WTC11 (cell line): ENCODE data around the gene KLC4. TPM values are rescaled to one million over a fixed set of nuclear protein-coding genes. Genes with fewer than 3 reads are reported as not detected.

Source experiments
- ATAC-seq: fragments of 200-7000 bp; cut with Tn5 transposase; 2 replicates; pipeline ENCODE4 v1.10.0; 2021; ENCODE audit warnings: mild to moderate bottlenecking, moderate library complexity
- CTCF ChIA-PET: fragments of 300-600 bp; sonication (Branson Sonifier 250); formaldehyde crosslinking; loops from one replicate; lab custom pipeline; 2021; ENCODE audit warnings: antibody characterized with exemption; lab: Charles Lee
- POLR2A ChIA-PET: fragments of 350-600 bp; sonication (Branson Sonifier 250); formaldehyde crosslinking; loops from one replicate; lab custom pipeline; 2021; ENCODE audit warnings: antibody characterized with exemption; lab: Charles Lee
- DNase-seq: peaks from one replicate; pipeline ENCODE4 v3.0.0; 2021; ENCODE audit warnings: low spot score
- H3K27ac Mint-ChIP-seq: 2 replicates; pipeline ENCODE4 v1.8.0; 2021; ENCODE audit warnings: mixed read lengths
- H3K27me3 Mint-ChIP-seq: 2 replicates; pipeline ENCODE4 v1.8.0; 2021; ENCODE audit warnings: low read depth, mild to moderate bottlenecking, moderate library complexity, mixed read lengths
- H3K36me3 Mint-ChIP-seq: 2 replicates; pipeline ENCODE4 v1.8.0; 2021; ENCODE audit warnings: mixed read lengths
- H3K4me1 Mint-ChIP-seq: 2 replicates; pipeline ENCODE4 v1.8.0; 2022; ENCODE audit warnings: mixed read lengths
- H3K4me3 Mint-ChIP-seq: 2 replicates; pipeline ENCODE4 v1.8.0; 2021; ENCODE audit warnings: mild to moderate bottlenecking, moderate library complexity, mixed read lengths
- H3K9me3 Mint-ChIP-seq: 2 replicates; pipeline ENCODE4 v1.8.0; 2021; ENCODE audit warnings: mixed read lengths
- CREB1 ChIP-seq: sonication (generic); formaldehyde crosslinking; IDR thresholded peaks from 2 replicates; pipeline ENCODE4 v1.8.0; 2023; ENCODE audit warnings: mild to moderate bottlenecking, missing genetic modification reagents
- E2F4 ChIP-seq: sonication (generic); formaldehyde crosslinking; IDR thresholded peaks from 2 replicates; pipeline ENCODE4 v1.8.1; 2022; ENCODE audit warnings: low read depth, mild to moderate bottlenecking, moderate library complexity, missing genetic modification reagents, borderline replicate concordance
- FOXP4 ChIP-seq: sonication (generic); formaldehyde crosslinking; IDR thresholded peaks from 2 replicates; pipeline ENCODE4 v1.8.0; 2022; ENCODE audit warnings: mild to moderate bottlenecking, missing genetic modification reagents
- IRF2 ChIP-seq: sonication (generic); formaldehyde crosslinking; IDR thresholded peaks from 2 replicates; pipeline ENCODE4 v1.8.0; 2022; ENCODE audit warnings: low read depth, missing genetic modification reagents, borderline replicate concordance
- MXD4 ChIP-seq: fragments of 250-450 bp; sonication (Bioruptor Pico); IDR thresholded peaks from 2 replicates; pipeline ENCODE4 v1.8.0; 2021; ENCODE audit warnings: mild to moderate bottlenecking, moderate library complexity, borderline replicate concordance
- NFE2L1 ChIP-seq: sonication (generic); formaldehyde crosslinking; IDR thresholded peaks from 2 replicates; pipeline ENCODE4 v1.8.1; 2023; ENCODE audit warnings: missing genetic modification reagents
- NR1H2 ChIP-seq: sonication (generic); formaldehyde crosslinking; IDR thresholded peaks from 2 replicates; pipeline ENCODE4 v1.9.0; 2021; ENCODE audit warnings: mild to moderate bottlenecking, moderate library complexity, missing genetic modification reagents
- RELA ChIP-seq: sonication (generic); formaldehyde crosslinking; IDR thresholded peaks from 2 replicates; pipeline ENCODE4 v1.8.1; 2022; ENCODE audit warnings: missing genetic modification reagents, mild to moderate bottlenecking, borderline replicate concordance
- SOX15 ChIP-seq: fragments of 250-450 bp; sonication (Bioruptor Pico); IDR thresholded peaks from 2 replicates; pipeline ENCODE4 v1.9.0; 2021; ENCODE audit warnings: mild to moderate bottlenecking
- TEAD1 ChIP-seq: sonication (generic); formaldehyde crosslinking; IDR thresholded peaks from 2 replicates; pipeline ENCODE4 v1.8.0; 2022; ENCODE audit warnings: mild to moderate bottlenecking, missing genetic modification reagents
- ZNF396 ChIP-seq: fragments of 250-450 bp; sonication (Bioruptor Pico); IDR thresholded peaks from 2 replicates; pipeline ENCODE4 v1.8.0; 2021; ENCODE audit warnings: mild to moderate bottlenecking, moderate library complexity, borderline replicate concordance
- ZNF416 ChIP-seq: fragments of 250-450 bp; sonication (Bioruptor Pico); IDR thresholded peaks from 2 replicates; pipeline ENCODE4 v1.9.0; 2021; ENCODE audit warnings: mild to moderate bottlenecking, inconsistent platforms
- ZNF425 ChIP-seq: fragments of 250-450 bp; sonication (Bioruptor Pico); conservative IDR thresholded peaks from 2 replicates; pipeline ENCODE4 v1.9.0; 2021; ENCODE audit warnings: mild to moderate bottlenecking
- ZNF512 ChIP-seq: sonication (generic); formaldehyde crosslinking; IDR thresholded peaks from 2 replicates; pipeline ENCODE4 v1.8.1; 2022; ENCODE audit warnings: missing genetic modification reagents, borderline replicate concordance
- total RNA-seq: library from RNA; stranded (reverse); gene quantifications from 3 replicates; pipeline ENCODE4 v1.2.3, GENCODE V29; 2021
- TF ChIP-seq, protein P1 (sequence below): sonication (generic); formaldehyde crosslinking; IDR thresholded peaks from 2 replicates; pipeline ENCODE4 v1.8.0; 2022; ENCODE audit warnings: missing genetic modification reagents
- TF ChIP-seq, protein P2 (sequence below): fragments of 250-450 bp; sonication (Bioruptor Pico); IDR thresholded peaks from 2 replicates; pipeline ENCODE4 v2.1.2; 2022; ENCODE audit warnings: mild to moderate bottlenecking, moderate library complexity
- TF ChIP-seq, protein P3 (sequence below): sonication (generic); formaldehyde crosslinking; IDR thresholded peaks from 2 replicates; pipeline ENCODE4 v1.8.0; 2022; ENCODE audit warnings: mild to moderate bottlenecking, missing genetic modification reagents

The KLC4 gene
- total RNA-seq, 1 experiment from 2014 or later: 35.7 TPM

- TF ChIP-seq E2F4 (CRISPR knock-in tag): no peak
- no peak for TF ChIP-seq ZNF416 (CRISPR knock-in tag)
- TF ChIP-seq, protein P1, sequence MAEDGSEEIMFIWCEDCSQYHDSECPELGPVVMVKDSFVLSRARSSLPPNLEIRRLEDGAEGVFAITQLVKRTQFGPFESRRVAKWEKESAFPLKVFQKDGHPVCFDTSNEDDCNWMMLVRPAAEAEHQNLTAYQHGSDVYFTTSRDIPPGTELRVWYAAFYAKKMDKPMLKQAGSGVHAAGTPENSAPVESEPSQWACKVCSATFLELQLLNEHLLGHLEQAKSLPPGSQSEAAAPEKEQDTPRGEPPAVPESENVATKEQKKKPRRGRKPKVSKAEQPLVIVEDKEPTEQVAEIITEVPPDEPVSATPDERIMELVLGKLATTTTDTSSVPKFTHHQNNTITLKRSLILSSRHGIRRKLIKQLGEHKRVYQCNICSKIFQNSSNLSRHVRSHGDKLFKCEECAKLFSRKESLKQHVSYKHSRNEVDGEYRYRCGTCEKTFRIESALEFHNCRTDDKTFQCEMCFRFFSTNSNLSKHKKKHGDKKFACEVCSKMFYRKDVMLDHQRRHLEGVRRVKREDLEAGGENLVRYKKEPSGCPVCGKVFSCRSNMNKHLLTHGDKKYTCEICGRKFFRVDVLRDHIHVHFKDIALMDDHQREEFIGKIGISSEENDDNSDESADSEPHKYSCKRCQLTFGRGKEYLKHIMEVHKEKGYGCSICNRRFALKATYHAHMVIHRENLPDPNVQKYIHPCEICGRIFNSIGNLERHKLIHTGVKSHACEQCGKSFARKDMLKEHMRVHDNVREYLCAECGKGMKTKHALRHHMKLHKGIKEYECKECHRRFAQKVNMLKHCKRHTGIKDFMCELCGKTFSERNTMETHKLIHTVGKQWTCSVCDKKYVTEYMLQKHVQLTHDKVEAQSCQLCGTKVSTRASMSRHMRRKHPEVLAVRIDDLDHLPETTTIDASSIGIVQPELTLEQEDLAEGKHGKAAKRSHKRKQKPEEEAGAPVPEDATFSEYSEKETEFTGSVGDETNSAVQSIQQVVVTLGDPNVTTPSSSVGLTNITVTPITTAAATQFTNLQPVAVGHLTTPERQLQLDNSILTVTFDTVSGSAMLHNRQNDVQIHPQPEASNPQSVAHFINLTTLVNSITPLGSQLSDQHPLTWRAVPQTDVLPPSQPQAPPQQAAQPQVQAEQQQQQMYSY (CRISPR knock-in tag): 0 out of 2 replicates have a peak, but pooled peaks have one; percentile 11
- TF ChIP-seq SOX15 (CRISPR knock-in tag): no peak
- DNase-seq: no peak
- ChIA-PET CTCF (interaction anchor here (0.6 to 3.1 kb wide), 18 partner anchors 9 to 843 kb away, joined by 3 to 22 read pairs (median 4); partner anchors contain the start of genes CNPY3, GNMT, KLC4 and MRPL2), POLR2A (interaction anchor here (0.5 to 1.7 kb wide), 14 partner anchors 14 to 232 kb away, joined by 3 to 9 read pairs (median 4); partner anchors contain the start of genes CNPY3, CUL7, GNMT and KLC4)
- peaks cover 28% of the 10 kb centered on the region for H3K4me1 Mint-ChIP-seq
- H3K9me3 Mint-ChIP-seq: no peaks in the 10 kb centered on the region
- ATAC-seq: no peak
- peak overlapping the region; percentile 99 for H3K4me3 Mint-ChIP-seq
- peak overlapping the region; percentile 95 for H3K27ac Mint-ChIP-seq
- peaks cover 56% of the 10 kb centered on the region for H3K36me3 Mint-ChIP-seq
- no peaks in the 10 kb centered on the region for H3K27me3 Mint-ChIP-seq
Observed at GRCh38 chr6:43014434-43014909, 45.0 kb upstream of the KLC4 start.

DNA sequence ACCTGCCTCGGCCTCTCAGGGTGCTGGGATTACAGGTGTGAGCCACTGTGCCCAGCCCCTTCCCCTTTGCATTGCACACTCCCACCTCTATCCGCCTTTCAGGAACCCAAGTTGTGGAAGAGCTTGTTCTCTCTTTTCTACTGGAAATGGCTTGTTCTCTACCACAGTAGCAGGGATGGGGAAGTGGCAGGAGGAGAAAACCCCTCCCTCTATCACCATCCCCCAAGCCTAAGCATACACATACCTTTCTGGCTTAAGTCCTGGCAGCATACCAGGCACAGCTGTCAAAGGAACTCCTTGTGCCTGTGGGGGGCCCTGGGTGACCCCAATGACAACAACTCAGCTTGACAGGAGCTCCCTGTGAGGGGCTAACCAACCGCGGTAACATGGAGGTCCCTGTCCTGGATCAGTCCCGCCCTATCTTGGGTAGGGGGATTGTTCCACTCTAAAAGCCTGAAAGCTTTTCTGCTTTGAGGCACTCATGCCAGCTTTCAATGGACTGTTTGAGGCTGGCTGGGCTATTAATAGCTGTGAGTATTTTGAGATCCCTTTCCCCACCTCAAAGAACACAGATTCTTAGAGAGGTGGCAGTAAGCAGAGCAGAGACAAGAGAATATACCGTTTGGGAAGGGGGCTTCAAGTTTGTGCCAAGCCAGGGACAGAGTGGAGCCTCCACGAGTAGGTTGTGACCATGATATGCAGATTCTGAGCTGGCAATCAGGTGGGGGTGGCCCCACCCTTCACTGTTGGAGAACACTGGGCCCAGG lies 43.1 kb upstream of the KLC4 start:
- ChIA-PET CTCF (interaction anchor here (0.8 kb wide), 1 partner anchor 53 kb away, joined by 4 read pairs; no protein-coding TSS in a partner anchor), POLR2A (interaction anchor here (0.5 to 0.7 kb wide), 2 partner anchors 11 to 147 kb away, joined by 3 to 5 read pairs; no protein-coding TSS in a partner anchor)
- TF ChIP-seq MXD4 (CRISPR knock-in tag) (no peak), NR1H2 (CRISPR knock-in tag) (no peak), TEAD1 (CRISPR knock-in tag) (no peak), FOXP4 (CRISPR knock-in tag) (no peak), ZNF396 (CRISPR knock-in tag) (no peak), IRF2 (CRISPR knock-in tag) (no peak), NFE2L1 (no peak), ZNF425 (CRISPR knock-in tag) (no peak), RELA (CRISPR knock-in tag) (no peak), CREB1 (no peak), ZNF512 (CRISPR knock-in tag) (no peak)
- TF ChIP-seq, protein P2, sequence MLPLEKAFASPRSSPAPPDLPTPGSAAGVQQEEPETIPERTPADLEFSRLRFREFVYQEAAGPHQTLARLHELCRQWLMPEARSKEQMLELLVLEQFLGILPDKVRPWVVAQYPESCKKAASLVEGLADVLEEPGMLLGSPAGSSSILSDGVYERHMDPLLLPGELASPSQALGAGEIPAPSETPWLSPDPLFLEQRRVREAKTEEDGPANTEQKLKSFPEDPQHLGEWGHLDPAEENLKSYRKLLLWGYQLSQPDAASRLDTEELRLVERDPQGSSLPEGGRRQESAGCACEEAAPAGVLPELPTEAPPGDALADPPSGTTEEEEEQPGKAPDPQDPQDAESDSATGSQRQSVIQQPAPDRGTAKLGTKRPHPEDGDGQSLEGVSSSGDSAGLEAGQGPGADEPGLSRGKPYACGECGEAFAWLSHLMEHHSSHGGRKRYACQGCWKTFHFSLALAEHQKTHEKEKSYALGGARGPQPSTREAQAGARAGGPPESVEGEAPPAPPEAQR (CRISPR knock-in tag): no peak
- TF ChIP-seq, protein P3, sequence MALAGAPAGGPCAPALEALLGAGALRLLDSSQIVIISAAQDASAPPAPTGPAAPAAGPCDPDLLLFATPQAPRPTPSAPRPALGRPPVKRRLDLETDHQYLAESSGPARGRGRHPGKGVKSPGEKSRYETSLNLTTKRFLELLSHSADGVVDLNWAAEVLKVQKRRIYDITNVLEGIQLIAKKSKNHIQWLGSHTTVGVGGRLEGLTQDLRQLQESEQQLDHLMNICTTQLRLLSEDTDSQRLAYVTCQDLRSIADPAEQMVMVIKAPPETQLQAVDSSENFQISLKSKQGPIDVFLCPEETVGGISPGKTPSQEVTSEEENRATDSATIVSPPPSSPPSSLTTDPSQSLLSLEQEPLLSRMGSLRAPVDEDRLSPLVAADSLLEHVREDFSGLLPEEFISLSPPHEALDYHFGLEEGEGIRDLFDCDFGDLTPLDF (CRISPR knock-in tag): no peak

More for the DNA sequence above, 43.1 kb upstream of the KLC4 start:
- Mint-ChIP-seq H3K27ac (peak overlapping the region; percentile 90; the same call in 1 of the 2 replicates), H3K9me3 (no peaks in the 10 kb centered on the region), H3K27me3 (no peaks in the 10 kb centered on the region), H3K4me3 (peak overlapping the region; percentile 53), H3K4me1 (peaks cover 36% of the 10 kb centered on the region), H3K36me3 (peaks cover 41% of the 10 kb centered on the region)
- no peak for ATAC-seq
- no peak for DNase-seq
